ENCODE results near the gene SEC23A. TPM values are rescaled to one million over a fixed set of nuclear protein-coding genes. Genes with fewer than 3 reads are reported as not detected.

Gene SEC23A
- total RNA-seq, 1 donor from 2014 or later = 60.0 TPM

GRCh38 chr14:38993981-38994380 is 109.1 kb downstream of the SEC23A start:
- H3K79me2 ChIP-seq (ENCODE audit: low read depth) = no peaks in the 10 kb centered on the region
- H3K27ac ChIP-seq = no peak overlapping the region
- no peak overlapping the region for H3K9ac ChIP-seq
- TF ChIP-seq EZH2 (IDR thresholded peaks at IDR 0.05) = no peak
- no peak for TF ChIP-seq EZH2phosphoT487 (IDR thresholded peaks at IDR 0.05)
- no peak for TF ChIP-seq CTCF (IDR thresholded peaks at IDR 0.05)
- H3K27me3 Mint-ChIP-seq (ENCODE audit: insufficient read depth, low read depth) = no peaks in the 10 kb centered on the region
- H3K4me1 ChIP-seq = peaks cover 21% of the 10 kb centered on the region
- H3K4me2 ChIP-seq = no peak overlapping the region
- no peaks in the 10 kb centered on the region for H3K36me3 ChIP-seq
- H3K9me3 ChIP-seq (ENCODE audit: low read depth) = no peaks in the 10 kb centered on the region
- no peak for DNase-seq (ENCODE audit: low spot score)
- no peaks in the 10 kb centered on the region for H4K20me1 ChIP-seq (ENCODE audit: low read depth)
- H3K4me3 Mint-ChIP-seq = no peak overlapping the region
- H3F3A ChIP-seq (ENCODE audit: low read depth) = no peaks in the 10 kb centered on the region
- no peak overlapping the region for H3K4me3 ChIP-seq
- no peak overlapping the region for H2AFZ ChIP-seq (replicated peaks)
- H3K36me3 Mint-ChIP-seq = no peaks in the 10 kb centered on the region
- peaks cover 2% of the 10 kb centered on the region for H3K4me1 Mint-ChIP-seq
- H3K27me3 ChIP-seq = no peaks in the 10 kb centered on the region
- no peak overlapping the region for H3K27ac Mint-ChIP-seq
- no peaks in the 10 kb centered on the region for H3K9me3 Mint-ChIP-seq

DNA sequence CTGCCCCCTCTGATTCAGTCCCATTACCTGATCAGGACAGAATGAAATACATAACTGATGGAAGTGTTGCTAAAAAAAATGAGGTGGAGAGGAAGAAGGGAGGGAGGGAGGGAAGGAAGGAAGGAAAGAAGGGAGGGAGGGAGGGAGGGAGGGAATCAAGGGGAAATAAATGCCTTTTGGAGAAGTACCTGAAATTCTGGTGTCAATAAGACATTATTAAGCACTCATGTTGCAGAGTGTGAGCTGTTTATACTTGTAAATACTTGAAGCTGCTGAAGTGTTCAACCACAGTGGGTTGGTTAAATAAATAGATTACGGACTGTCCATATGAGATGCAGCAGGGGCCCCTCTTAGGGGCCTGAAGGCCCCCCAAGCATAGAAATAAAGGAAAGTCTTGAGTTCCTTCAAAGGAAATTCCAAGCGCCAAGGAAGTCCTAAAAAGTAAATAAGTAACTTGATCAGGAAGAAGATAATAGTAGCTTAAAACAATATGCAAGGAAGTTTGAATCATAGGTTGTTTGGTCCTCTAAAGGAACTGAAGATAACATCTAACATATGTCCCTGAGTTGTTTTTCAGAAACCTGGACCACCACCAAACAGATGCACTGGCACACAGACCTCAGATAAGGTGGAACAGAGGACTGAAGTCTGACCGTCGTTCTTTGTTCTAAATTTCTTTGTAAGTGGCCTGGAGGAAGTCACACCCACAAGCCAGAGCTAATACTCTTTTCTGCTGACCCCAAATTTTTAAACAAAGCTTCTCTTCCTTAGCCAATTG is 110.8 kb downstream of the SEC23A start:
- no peaks in the 10 kb centered on the region for H3F3A ChIP-seq (ENCODE audit: low read depth)
- peaks cover 21% of the 10 kb centered on the region for H3K4me1 ChIP-seq

GRCh38 chr14:38991299-38991698 is 111.7 kb downstream of the SEC23A start:
- Histone ChIP-seq H3K4me2 (no peak overlapping the region), H4K20me1 (ENCODE audit: low read depth) (no peaks in the 10 kb centered on the region), H3K4me3 (no peak overlapping the region), H3K9me3 (ENCODE audit: low read depth) (no peaks in the 10 kb centered on the region), H3K79me2 (ENCODE audit: low read depth) (no peaks in the 10 kb centered on the region), H3F3A (ENCODE audit: low read depth) (no peaks in the 10 kb centered on the region), H3K36me3 (no peaks in the 10 kb centered on the region), H3K27me3 (no peaks in the 10 kb centered on the region), H3K27ac (no peak overlapping the region), H3K4me1 (peaks cover 21% of the 10 kb centered on the region), H2AFZ (replicated peaks) (no peak overlapping the region), H3K9ac (no peak overlapping the region)
- no peak for DNase-seq (ENCODE audit: low spot score)
- Mint-ChIP-seq H3K27ac (no peak overlapping the region), H3K4me3 (no peak overlapping the region), H3K27me3 (ENCODE audit: insufficient read depth, low read depth) (no peaks in the 10 kb centered on the region), H3K36me3 (no peaks in the 10 kb centered on the region), H3K9me3 (no peaks in the 10 kb centered on the region), H3K4me1 (peaks cover 2% of the 10 kb centered on the region)
- TF ChIP-seq EZH2phosphoT487 (IDR thresholded peaks at IDR 0.05) = no peak
- TF ChIP-seq CTCF (IDR thresholded peaks at IDR 0.05) = no peak
- TF ChIP-seq EZH2 (IDR thresholded peaks at IDR 0.05) = no peak

More for the DNA sequence above, 110.8 kb downstream of the SEC23A start:
- Histone ChIP-seq H3K36me3 (no peaks in the 10 kb centered on the region), H3K27me3 (no peaks in the 10 kb centered on the region), H4K20me1 (ENCODE audit: low read depth) (no peaks in the 10 kb centered on the region), H3K4me3 (no peak overlapping the region), H3K9ac (no peak overlapping the region), H3K79me2 (ENCODE audit: low read depth) (no peaks in the 10 kb centered on the region), H3K27ac (no peak overlapping the region), H3K4me2 (no peak overlapping the region), H2AFZ (replicated peaks) (peak overlapping the region; percentile 82), H3K9me3 (ENCODE audit: low read depth) (no peaks in the 10 kb centered on the region)
- H3K27me3 Mint-ChIP-seq (ENCODE audit: insufficient read depth, low read depth) = no peaks in the 10 kb centered on the region
- H3K36me3 Mint-ChIP-seq = no peaks in the 10 kb centered on the region
- no peaks in the 10 kb centered on the region for H3K9me3 Mint-ChIP-seq
- no peak for DNase-seq (ENCODE audit: low spot score)
- no peak for TF ChIP-seq EZH2 (IDR thresholded peaks at IDR 0.05)
- TF ChIP-seq EZH2phosphoT487 (IDR thresholded peaks at IDR 0.05) = no peak
- no peak for TF ChIP-seq CTCF (IDR thresholded peaks at IDR 0.05)
- no peak overlapping the region for H3K4me3 Mint-ChIP-seq
- peaks cover 2% of the 10 kb centered on the region for H3K4me1 Mint-ChIP-seq
- H3K27ac Mint-ChIP-seq = no peak overlapping the region
